ENCODE data around the gene KIDINS220. TPM values are rescaled to one million over a fixed set of nuclear protein-coding genes. Genes with fewer than 3 reads are reported as not detected.

Gene KIDINS220
- total RNA-seq, 1 experiment from 2014 or later, result 20.1 TPM

- ATAC-seq (no peak), DNase-seq (ENCODE audit: low read depth, low spot score) (no peak)
- H3K27me3 ChIP-seq (ENCODE audit: insufficient read depth, low read length), result no peaks in the 10 kb centered on the region
- H3K36me3 ChIP-seq (ENCODE audit: control insufficient read depth in 1 of 2, insufficient read depth in 2 of 2, low read length in 2 of 2), result peaks cover 0 to 2% of the 10 kb centered on the region in 2 experiments; a peak in 1 of 4 replicates
- H3K79me2 ChIP-seq (ENCODE audit: insufficient read depth, low read length), result no peaks in the 10 kb centered on the region
- POLR2A ChIA-PET, result no interaction called here
- BruUV-seq (replicated peaks), result no TSS peak
- H3K9ac ChIP-seq (ENCODE audit: low read length), result no peak overlapping the region
- H2AFZ ChIP-seq (ENCODE audit: low read depth, low read length, poor library complexity, severe bottlenecking), result no peak overlapping the region
- no peak overlapping the region for H3K4me3 ChIP-seq (replicated peaks in 1 of 2; ENCODE audit: low read depth in 1 of 2, low read length in 2 of 2)
- RAD21 ChIA-PET (ENCODE audit: low non-redundant PET in 1 of 2, low total read pairs in 2 of 2, uncharacterized antibody in 2 of 2, unreplicated experiment in 2 of 2), result no interaction called here
- H3K9me3 ChIP-seq (ENCODE audit: control insufficient read depth in 1 of 2, insufficient read depth in 1 of 2, low read depth in 1 of 2, low read length in 2 of 2), result no peaks in the 10 kb centered on the region
- no peak overlapping the region for H3K4me2 ChIP-seq (ENCODE audit: low read length)
- H3K27ac ChIP-seq (ENCODE audit: low read depth, low read length), result no peak overlapping the region
- intact Hi-C loops (cut with micrococcal nuclease), result no loop called here
- no peak for TF ChIP-seq EZH2 (IDR thresholded peaks at IDR 0.05)
- TF ChIP-seq POLR2AphosphoS5 (IDR thresholded peaks at IDR 0.05; ENCODE audit: low read depth, low read length), result no peak
- no peak for TF ChIP-seq TCF7L2 (IDR thresholded peaks at IDR 0.05; ENCODE audit: borderline replicate concordance, extremely low read depth, insufficient read depth, insufficient read length)
- CTCF ChIA-PET, result no interaction called here
- no peaks in the 10 kb centered on the region for H3K4me1 ChIP-seq (ENCODE audit: control insufficient read depth in 1 of 2, insufficient read depth in 2 of 2, low read length in 2 of 2)
- no peaks in the 10 kb centered on the region for H4K20me1 ChIP-seq (ENCODE audit: insufficient read depth)
- H3K9me2 ChIP-seq (ENCODE audit: insufficient read depth), result no peaks in the 10 kb centered on the region
Observed at GRCh38 chr2:8737571-8738175, 99.7 kb downstream of the KIDINS220 start.

- no TSS peak for BruUV-seq (replicated peaks)
- Histone ChIP-seq H3K27ac (ENCODE audit: low read depth, low read length) (no peak overlapping the region), H3K9me2 (ENCODE audit: insufficient read depth) (no peaks in the 10 kb centered on the region), H3K4me1 (ENCODE audit: control insufficient read depth in 1 of 2, insufficient read depth in 2 of 2, low read length in 2 of 2) (no peaks in the 10 kb centered on the region), H3K4me3 (replicated peaks in 1 of 2; ENCODE audit: low read depth in 1 of 2, low read length in 2 of 2) (no peak overlapping the region), H3K4me2 (ENCODE audit: low read length) (no peak overlapping the region), H3K9ac (ENCODE audit: low read length) (no peak overlapping the region), H2AFZ (ENCODE audit: low read depth, low read length, poor library complexity, severe bottlenecking) (no peak overlapping the region), H3K9me3 (ENCODE audit: control insufficient read depth in 1 of 2, insufficient read depth in 1 of 2, low read depth in 1 of 2, low read length in 2 of 2) (no peaks in the 10 kb centered on the region), H4K20me1 (ENCODE audit: insufficient read depth) (no peaks in the 10 kb centered on the region), H3K27me3 (ENCODE audit: insufficient read depth, low read length) (no peaks in the 10 kb centered on the region), H3K36me3 (ENCODE audit: control insufficient read depth in 1 of 2, insufficient read depth in 2 of 2, low read length in 2 of 2) (peaks cover 0 to 3% of the 10 kb centered on the region in 2 experiments; a peak in 2 of 4 replicates), H3K79me2 (ENCODE audit: insufficient read depth, low read length) (no peaks in the 10 kb centered on the region)
- ChIA-PET POLR2A (no interaction called here), RAD21 (ENCODE audit: low non-redundant PET in 1 of 2, low total read pairs in 2 of 2, uncharacterized antibody in 2 of 2, unreplicated experiment in 2 of 2) (no interaction called here), CTCF (no interaction called here)
- ATAC-seq (no peak), DNase-seq (ENCODE audit: low read depth, low spot score) (no peak)
- TF ChIP-seq MAX (IDR thresholded peaks at IDR 0.05) (no peak), JUND (IDR thresholded peaks at IDR 0.05) (no peak), SRF (IDR thresholded peaks at IDR 0.05; ENCODE audit: low read depth) (no peak), EZH2phosphoT487 (IDR thresholded peaks at IDR 0.05; ENCODE audit: borderline replicate concordance) (no peak), CBX3 (IDR thresholded peaks at IDR 0.05; ENCODE audit: low read depth) (no peak), ZBTB33 (IDR thresholded peaks at IDR 0.05; ENCODE audit: extremely low read depth, insufficient replicate concordance, low read length) (no peak), ATF3 (IDR thresholded peaks at IDR 0.05) (no peak), TCF7L2 (IDR thresholded peaks at IDR 0.05; ENCODE audit: borderline replicate concordance, extremely low read depth, insufficient read depth, insufficient read length) (no peak)
- intact Hi-C loops (cut with micrococcal nuclease), result no loop called here
Observed at GRCh38 chr2:8732601-8733000, 104.8 kb downstream of the KIDINS220 start.
